Esophagus squamous epithelium (tissue), 4 donors: Measurements from ENCODE around the gene KSR1.

Experiments used
- POLR2A ChIP-seq, 4 donors: fragments of 450-650 bp; IDR thresholded peaks; one replicate each; pipeline ENCODE4 v1.6.1; 2017; ENCODE audit warnings: antibody characterized with exemption in 4 of 4, mild to moderate bottlenecking in 4 of 4, moderate library complexity in 3 of 4
- TF ChIP-seq, protein P1 (sequence below), 6 experiments: fragments of 450-650 bp in 4 of 6; fragments of 200-600 bp in 2 of 6; sonication (generic) in 2 of 6; IDR thresholded peaks; one replicate each; pipeline ENCODE4 v1.5.1; 2016 to 2019; ENCODE audit warnings: antibody characterized with exemption in 6 of 6, mild to moderate bottlenecking in 4 of 6, moderate library complexity in 4 of 6

DNA sequence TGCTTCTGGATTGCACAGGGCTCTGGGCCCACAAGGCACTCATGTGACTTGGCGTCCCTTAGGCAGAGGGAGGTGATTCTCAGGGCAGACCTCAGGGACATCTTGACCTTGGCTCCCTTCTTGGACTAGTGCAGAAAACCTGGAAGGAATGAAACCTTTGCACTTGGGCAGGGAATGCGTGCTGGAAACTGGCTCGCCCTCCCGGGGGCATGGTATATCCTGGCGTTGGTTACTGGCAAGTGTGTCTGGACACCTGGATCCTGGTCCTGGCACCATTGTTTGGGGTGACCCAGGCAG lies 111.3 kb downstream of the KSR1 start:
- TF ChIP-seq, protein P1, sequence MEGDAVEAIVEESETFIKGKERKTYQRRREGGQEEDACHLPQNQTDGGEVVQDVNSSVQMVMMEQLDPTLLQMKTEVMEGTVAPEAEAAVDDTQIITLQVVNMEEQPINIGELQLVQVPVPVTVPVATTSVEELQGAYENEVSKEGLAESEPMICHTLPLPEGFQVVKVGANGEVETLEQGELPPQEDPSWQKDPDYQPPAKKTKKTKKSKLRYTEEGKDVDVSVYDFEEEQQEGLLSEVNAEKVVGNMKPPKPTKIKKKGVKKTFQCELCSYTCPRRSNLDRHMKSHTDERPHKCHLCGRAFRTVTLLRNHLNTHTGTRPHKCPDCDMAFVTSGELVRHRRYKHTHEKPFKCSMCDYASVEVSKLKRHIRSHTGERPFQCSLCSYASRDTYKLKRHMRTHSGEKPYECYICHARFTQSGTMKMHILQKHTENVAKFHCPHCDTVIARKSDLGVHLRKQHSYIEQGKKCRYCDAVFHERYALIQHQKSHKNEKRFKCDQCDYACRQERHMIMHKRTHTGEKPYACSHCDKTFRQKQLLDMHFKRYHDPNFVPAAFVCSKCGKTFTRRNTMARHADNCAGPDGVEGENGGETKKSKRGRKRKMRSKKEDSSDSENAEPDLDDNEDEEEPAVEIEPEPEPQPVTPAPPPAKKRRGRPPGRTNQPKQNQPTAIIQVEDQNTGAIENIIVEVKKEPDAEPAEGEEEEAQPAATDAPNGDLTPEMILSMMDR (IDR thresholded peaks at IDR 0.05), result no peak
- no peak for TF ChIP-seq POLR2A (IDR thresholded peaks at IDR 0.05)
